ENCODE data around the gene SRSF5. TPM values are rescaled to one million over a fixed set of nuclear protein-coding genes. Genes with fewer than 3 reads are reported as not detected.

Gene SRSF5
- total RNA-seq, 1 experiment from 2014 or later, result 389 TPM

GRCh38 chr14:69797573-69798338 lies 30.8 kb downstream of the SRSF5 start:
- H3K4ac ChIP-seq (ENCODE audit: low read depth, low read length), result no peak overlapping the region
- no peak overlapping the region for H3K4me3 Mint-ChIP-seq

More at GRCh38 chr14:69797573-69798338, 30.8 kb downstream of the SRSF5 start:
- Histone ChIP-seq H3K18ac (ENCODE audit: insufficient read length, low read depth, low read length) (no peak overlapping the region), H2AK5ac (ENCODE audit: insufficient read length, low read length) (no peak overlapping the region), H2BK12ac (ENCODE audit: insufficient read length, low read depth, low read length) (no peak overlapping the region), H4K8ac (replicated peaks; ENCODE audit: insufficient read length, low read depth, low read length) (no peak overlapping the region), H4K91ac (ENCODE audit: insufficient read length, low read depth, low read length) (no peak overlapping the region), H4K20me1 (ENCODE audit: control insufficient read depth, insufficient read depth, insufficient read length) (no peaks in the 10 kb centered on the region), H2BK120ac (ENCODE audit: low read depth, low read length, poor library complexity, severe bottlenecking) (no peak overlapping the region), H3T11ph (ENCODE audit: low read length) (no peak overlapping the region), H2AFZ (ENCODE audit: low read length) (no peak overlapping the region), H2BK20ac (ENCODE audit: low read depth, low read length, poor library complexity, severe bottlenecking) (no peak overlapping the region), H3K27me3 (ENCODE audit: insufficient read depth, low read length) (no peaks in the 10 kb centered on the region), H3K4me1 (ENCODE audit: insufficient read depth, low read length) (peaks cover 5% of the 10 kb centered on the region; the same call in 1 of the 2 replicates), H3K9ac (ENCODE audit: extremely low read depth, insufficient read length, low read length) (no peak overlapping the region), H2BK15ac (ENCODE audit: low read depth, low read length) (no peak overlapping the region), H3K23me2 (ENCODE audit: insufficient read length, low read depth, low read length, poor library complexity, severe bottlenecking) (no peaks in the 10 kb centered on the region), H4K5ac (ENCODE audit: insufficient read length, low read depth, low read length) (no peak overlapping the region), H3K27ac (ENCODE audit: insufficient read length, low read depth, low read length) (no peak overlapping the region), H3K56ac (ENCODE audit: insufficient read length, low read depth, low read length) (no peak overlapping the region), H3K23ac (ENCODE audit: insufficient read length, low read depth, low read length) (no peak overlapping the region), H3K79me2 (ENCODE audit: insufficient read depth, low read length) (no peaks in the 10 kb centered on the region), H3K79me1 (ENCODE audit: insufficient read depth, low read depth, low read length, poor library complexity, severe bottlenecking) (no peaks in the 10 kb centered on the region), H2BK5ac (ENCODE audit: insufficient read length, low read length) (no peak overlapping the region), H3K9me3 (ENCODE audit: control insufficient read depth, low read depth, low read length) (no peaks in the 10 kb centered on the region), H3K4me2 (ENCODE audit: insufficient read depth, insufficient read length, low read length) (no peak overlapping the region), H3K14ac (ENCODE audit: insufficient read depth, low read length) (no peak overlapping the region; the same call in 1 of the 2 replicates)
- peaks cover 10 to 23% of the 10 kb centered on the region in 2 experiments for H3K4me1 Mint-ChIP-seq
- H3K9me3 Mint-ChIP-seq, result peaks cover 5 to 9% of the 10 kb centered on the region in 2 experiments
- peaks cover 7% of the 10 kb centered on the region for H3K27me3 Mint-ChIP-seq (ENCODE audit: low read depth)
- no peak for DNase-seq
- WGBS (ENCODE audit: extremely low coverage, insufficient read length, low lambda C conversion rate), result no CpG with 5 or more reads among the region's 5 CpGs
- H3K36me3 Mint-ChIP-seq (ENCODE audit: insufficient read depth in 1 of 3, low read depth in 3 of 3), result peaks cover 0 to 10% (median 3%) of the 10 kb centered on the region in 3 experiments; a peak in 3 of 7 replicates
- H3K27ac Mint-ChIP-seq, result 0 out of 7 replicates have a peak overlapping the region, but pooled peaks of 1 of the 3 experiments have one; percentile 21
- TF ChIP-seq, protein P1, sequence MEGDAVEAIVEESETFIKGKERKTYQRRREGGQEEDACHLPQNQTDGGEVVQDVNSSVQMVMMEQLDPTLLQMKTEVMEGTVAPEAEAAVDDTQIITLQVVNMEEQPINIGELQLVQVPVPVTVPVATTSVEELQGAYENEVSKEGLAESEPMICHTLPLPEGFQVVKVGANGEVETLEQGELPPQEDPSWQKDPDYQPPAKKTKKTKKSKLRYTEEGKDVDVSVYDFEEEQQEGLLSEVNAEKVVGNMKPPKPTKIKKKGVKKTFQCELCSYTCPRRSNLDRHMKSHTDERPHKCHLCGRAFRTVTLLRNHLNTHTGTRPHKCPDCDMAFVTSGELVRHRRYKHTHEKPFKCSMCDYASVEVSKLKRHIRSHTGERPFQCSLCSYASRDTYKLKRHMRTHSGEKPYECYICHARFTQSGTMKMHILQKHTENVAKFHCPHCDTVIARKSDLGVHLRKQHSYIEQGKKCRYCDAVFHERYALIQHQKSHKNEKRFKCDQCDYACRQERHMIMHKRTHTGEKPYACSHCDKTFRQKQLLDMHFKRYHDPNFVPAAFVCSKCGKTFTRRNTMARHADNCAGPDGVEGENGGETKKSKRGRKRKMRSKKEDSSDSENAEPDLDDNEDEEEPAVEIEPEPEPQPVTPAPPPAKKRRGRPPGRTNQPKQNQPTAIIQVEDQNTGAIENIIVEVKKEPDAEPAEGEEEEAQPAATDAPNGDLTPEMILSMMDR (conservative IDR thresholded peaks at IDR 0.05), result no peak
